Aorta (tissue), 5 donors: Measurements from ENCODE around the gene CHSY1. TPM values are rescaled to one million over a fixed set of nuclear protein-coding genes. Genes with fewer than 3 reads are reported as not detected.

ENCODE experiments used
- ATAC-seq: fragments of 200-7000 bp; cut with Tn5 transposase; one replicate; pipeline ENCODE4 v1.9.1; 2022; ENCODE audit warnings: moderate library complexity; ENCODE audit not compliant: low FRiP score
- DNase-seq, 2 donors: peaks; one replicate each; pipeline ENCODE4 v3.0.0-alpha.2; 2020
- H3K27ac ChIP-seq, 2 donors: one replicate each; pipeline ENCODE4 v1.5.1; 2013; ENCODE audit warnings: low read length in 2 of 2, mild to moderate bottlenecking in 2 of 2, moderate library complexity in 2 of 2, control low read depth in 1 of 2, inconsistent platforms in 1 of 2, low read depth in 1 of 2
- H3K27me3 ChIP-seq, 2 donors: one replicate each; pipeline ENCODE4 v1.6.1; 2013; ENCODE audit warnings: control low read depth in 1 of 2, low read length in 1 of 2, mild to moderate bottlenecking in 1 of 2, moderate library complexity in 1 of 2; ENCODE audit not compliant: insufficient read depth in 2 of 2, control insufficient read depth in 1 of 2
- H3K36me3 ChIP-seq, 2 donors: one replicate each; pipeline ENCODE4 v1.6.1; 2013; ENCODE audit warnings: control low read depth in 1 of 2, low read length in 1 of 2, mild to moderate bottlenecking in 1 of 2; ENCODE audit not compliant: insufficient read depth in 2 of 2, control insufficient read depth in 1 of 2
- H3K4me1 ChIP-seq, 2 donors: one replicate each; pipeline ENCODE4 v1.6.1; 2013; ENCODE audit warnings: low read length in 2 of 2, control low read depth in 1 of 2, mild to moderate bottlenecking in 1 of 2, moderate library complexity in 1 of 2; ENCODE audit not compliant: insufficient read depth in 2 of 2, control insufficient read depth in 1 of 2
- H3K4me3 ChIP-seq, 2 donors: one replicate each; pipeline ENCODE4 v1.5.1; 2013; ENCODE audit warnings: low read length in 2 of 2, control low read depth in 1 of 2, mild to moderate bottlenecking in 1 of 2
- H3K9me3 ChIP-seq: one replicate; pipeline ENCODE4 v1.6.1; 2013; ENCODE audit warnings: mild to moderate bottlenecking, low read length; ENCODE audit not compliant: control insufficient read depth
- WGBS, 2 donors: extraction: QIAGEN DNeasy Blood & Tissue Kit; methylation state at CpG; one replicate each; pipeline ENCODE4 v1.1.7; 2013; 5-methylcytosine and 5-hydroxymethylcytosine counted together
- intact Hi-C, 2 donors: fragments of 100-400 bp; cut with DNase I; formaldehyde crosslinking; loops; one replicate each; pipeline versions ENCODE4 v1.14.2 to v1.15.0; 2022
- polyA plus RNA-seq, 2 donors: library from polyadenylated mRNA; stranded (reverse); fragments of 200-250 nt; gene quantifications; one replicate each; pipeline ENCODE4 v1.2.3, GENCODE V29; 2013
- total RNA-seq, 2 donors: library from RNA; stranded (reverse); fragmentation: NEBNext Ultra II Directional; extraction: Animal tissue kit (Norgen Biotek cat#: 25700); gene quantifications; one replicate each; pipeline ENCODE4 v1.2.1, GENCODE V29; 2021
- donor health status: healthy with polysubstance abuse.
- donor health status: Bipolar disorder and iron deficiency.
- donor health status: DM: no; HTN: no; CAD: no.
- donor health status: DM: no; HTN: no; CAD: no.
- donor health status: DM: yes; HTN: yes; CAD: no.

Gene CHSY1
- total and polyA plus RNA-seq, 4 donors, result 10.8 to 78.4 (median 49.8) TPM

DNA sequence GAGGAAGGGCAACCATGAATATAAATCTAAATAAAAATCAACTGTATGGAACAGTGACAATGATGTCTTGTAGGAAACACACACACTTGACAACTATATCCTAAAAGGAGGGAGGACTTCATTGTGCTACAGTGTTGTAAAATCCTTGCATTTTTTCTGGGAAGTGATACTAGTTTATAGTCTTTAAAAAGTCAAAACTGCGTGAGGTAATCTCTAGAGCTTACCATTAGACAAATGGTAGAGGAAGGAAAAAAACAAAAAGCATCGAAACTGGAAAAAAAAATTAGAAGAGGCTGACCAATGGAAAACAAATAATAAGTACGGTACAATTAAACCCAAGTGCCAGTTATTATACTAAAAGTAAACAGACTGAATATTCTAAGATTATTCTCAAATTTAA is 38.7 kb downstream of the CHSY1 start:
- Histone ChIP-seq H3K4me3 (no peak overlapping the region), H3K36me3 (no peaks in the 10 kb centered on the region), H3K9me3 (no peaks in the 10 kb centered on the region), H3K27ac (no peak overlapping the region), H3K4me1 (peaks cover 0 to 3% of the 10 kb centered on the region in 2 donors), H3K27me3 (no peaks in the 10 kb centered on the region)
- intact Hi-C loops, result no loop called here
- no peak for ATAC-seq
- WGBS, 2 donors, result 53 to 57% methylated on average over 3 of the region's 3 CpGs
- DNase-seq, result no peak

DNA sequence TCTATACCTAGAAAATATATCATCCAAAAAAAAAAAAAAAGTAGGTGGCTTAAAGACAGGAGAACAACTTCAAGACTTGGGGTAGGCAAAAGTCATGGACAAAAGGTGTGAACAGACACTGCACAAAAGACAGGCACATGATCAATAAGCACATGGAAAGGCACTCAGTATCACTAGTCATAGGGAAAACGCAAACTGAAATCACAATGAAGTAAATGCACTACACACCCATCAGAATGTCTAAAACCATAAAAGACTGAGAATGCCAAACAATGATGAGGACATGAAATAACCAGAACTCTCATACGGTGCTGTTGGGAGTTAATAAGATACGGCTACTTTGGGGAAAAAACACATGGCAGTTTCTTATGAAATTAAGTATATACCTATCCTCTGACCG is 40.0 kb downstream of the CHSY1 start:
- Histone ChIP-seq H3K27ac (no peak overlapping the region), H3K36me3 (no peaks in the 10 kb centered on the region), H3K9me3 (no peaks in the 10 kb centered on the region), H3K4me1 (peaks cover 0 to 7% of the 10 kb centered on the region in 2 donors), H3K27me3 (no peaks in the 10 kb centered on the region), H3K4me3 (no peak overlapping the region)
- 52 to 82% methylated on average over 4 of the region's 4 CpGs for WGBS, 2 donors
- DNase-seq (no peak), ATAC-seq (no peak)
- intact Hi-C loops, result no loop called here

DNA sequence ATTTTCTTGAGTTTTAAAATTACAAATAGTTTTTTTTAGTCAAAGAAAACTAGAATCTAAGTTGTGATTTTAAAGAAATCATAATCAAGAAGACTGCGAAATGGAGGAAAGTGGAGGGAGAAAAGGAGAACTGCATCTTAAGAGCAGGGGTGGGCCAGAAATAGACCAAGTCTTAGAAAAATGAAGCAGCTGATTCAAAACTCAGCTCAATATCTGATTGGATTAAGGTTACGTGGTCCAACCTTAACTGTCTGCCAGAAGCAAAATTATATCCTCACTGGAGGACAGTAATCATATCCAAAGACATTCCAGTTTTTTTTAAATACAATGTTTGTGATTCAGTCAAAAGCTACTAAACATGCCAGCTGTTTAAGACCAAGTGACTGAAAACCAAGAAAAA is 41.4 kb downstream of the CHSY1 start:
- Histone ChIP-seq H3K4me1 (peaks cover 0 to 7% of the 10 kb centered on the region in 2 donors), H3K4me3 (no peak overlapping the region), H3K27me3 (no peaks in the 10 kb centered on the region), H3K27ac (no peak overlapping the region), H3K9me3 (no peaks in the 10 kb centered on the region), H3K36me3 (no peaks in the 10 kb centered on the region)
- WGBS, 2 donors, result 28 to 31% methylated on average over 2 of the region's 2 CpGs
- intact Hi-C loops, result no loop called here
- DNase-seq (no peak), ATAC-seq (peak; percentile 70)

DNA sequence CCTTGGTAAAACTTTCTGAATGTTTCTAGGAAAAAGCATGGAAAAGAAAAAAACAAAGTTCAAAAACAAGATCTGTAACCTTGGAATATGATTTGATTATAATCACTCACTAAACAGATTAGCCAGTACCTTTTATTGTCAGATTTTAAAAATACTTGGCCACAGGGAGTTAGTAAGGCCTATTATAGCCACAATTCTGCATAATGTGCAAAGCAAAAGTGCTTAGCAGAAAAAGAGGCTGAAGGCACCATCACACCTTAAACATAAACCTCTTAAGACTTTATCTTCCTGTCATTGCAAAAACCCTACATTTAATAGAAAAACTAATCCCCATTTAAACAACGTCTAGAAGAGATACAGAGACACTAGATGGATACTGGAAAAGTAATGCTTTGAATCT is 41.8 kb downstream of the CHSY1 start:
- no peak overlapping the region for H3K4me3 ChIP-seq
- ATAC-seq (no peak), DNase-seq (no peak)
- intact Hi-C loops, result no loop called here
- H3K9me3 ChIP-seq, result no peaks in the 10 kb centered on the region
- H3K36me3 ChIP-seq, result no peaks in the 10 kb centered on the region
- WGBS, 2 donors, result 23% methylated on average over 1 of the region's 1 CpG
- H3K27ac ChIP-seq, result peak overlapping the region in 1 of 2 donors; percentile 57
- H3K27me3 ChIP-seq, result no peaks in the 10 kb centered on the region
- H3K4me1 ChIP-seq, result peaks cover under 1 to 7% of the 10 kb centered on the region in 2 donors

DNA sequence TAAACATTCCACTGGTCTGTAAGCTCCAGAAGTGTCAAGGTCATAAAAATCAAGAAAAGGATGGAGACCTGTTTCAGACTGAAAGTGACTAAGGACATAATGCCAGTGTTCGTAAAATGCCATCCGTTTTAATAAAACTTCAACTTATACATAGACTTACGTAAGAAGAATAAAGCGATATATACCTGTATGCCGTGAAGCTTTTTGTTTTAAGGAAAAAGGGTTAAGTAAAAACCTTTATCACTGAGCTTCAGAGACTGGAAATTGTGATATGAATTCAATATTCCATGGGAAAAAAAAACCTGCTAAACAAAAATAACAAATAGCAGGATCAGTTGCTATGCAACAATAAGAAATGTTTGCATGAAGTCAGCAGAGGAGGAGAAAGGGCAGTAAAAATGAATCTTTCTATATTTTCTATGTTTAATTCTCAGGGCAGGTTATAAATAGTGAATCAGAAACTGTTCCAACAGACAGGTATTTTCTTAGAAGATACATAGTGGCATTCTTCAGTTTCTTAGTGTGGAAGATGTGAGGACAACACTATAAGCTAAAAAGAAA is 42.5 kb downstream of the CHSY1 start:
- 60 to 75% methylated on average over 5 of the region's 5 CpGs for WGBS, 2 donors
- ATAC-seq, result no peak
- no peak overlapping the region for H3K4me3 ChIP-seq

DNA sequence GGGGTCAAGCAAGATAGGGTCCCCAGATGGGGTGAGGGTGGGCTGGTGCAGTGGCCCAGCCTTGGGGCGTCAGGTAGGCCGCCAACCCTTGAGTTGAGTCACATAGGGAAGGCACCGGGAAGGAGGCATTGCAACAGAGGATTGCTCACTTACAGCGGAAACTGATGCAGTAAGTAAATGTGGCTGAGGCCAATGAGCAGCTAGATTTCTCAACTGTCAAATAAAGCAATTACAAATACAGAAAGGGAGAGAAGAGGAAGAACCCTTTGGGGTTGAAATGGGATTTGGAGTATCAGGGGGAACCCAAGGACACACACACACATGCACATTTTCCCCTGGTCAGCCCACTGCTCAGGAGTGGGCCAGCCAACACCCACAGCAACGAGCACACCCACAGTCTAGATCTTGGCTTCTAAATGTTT is 44.0 kb downstream of the CHSY1 start:
- ATAC-seq (peak; percentile 24), DNase-seq (no peak)
- Histone ChIP-seq H3K36me3 (no peaks in the 10 kb centered on the region), H3K27ac (no peak overlapping the region), H3K9me3 (no peaks in the 10 kb centered on the region), H3K4me1 (peaks cover 1 to 7% of the 10 kb centered on the region in 2 donors), H3K4me3 (no peak overlapping the region), H3K27me3 (no peaks in the 10 kb centered on the region)
- intact Hi-C loops, result loop anchor here in 1 of 2 donors (5.0 kb wide), 1 partner anchor 39 kb away; no protein-coding TSS in a partner anchor
- 76 to 77% methylated on average over 5 of the region's 5 CpGs for WGBS, 2 donors

More for the DNA sequence above, 42.5 kb downstream of the CHSY1 start:
- Histone ChIP-seq H3K9me3 (no peaks in the 10 kb centered on the region), H3K27me3 (no peaks in the 10 kb centered on the region), H3K4me1 (peaks cover 1 to 7% of the 10 kb centered on the region in 2 donors), H3K27ac (peak overlapping the region in 1 of 2 donors; percentile 57), H3K36me3 (no peaks in the 10 kb centered on the region)
- no peak for DNase-seq
- intact Hi-C loops, result loop anchor here in 1 of 2 donors (5.0 kb wide), 1 partner anchor 38 kb away; no protein-coding TSS in a partner anchor

DNA sequence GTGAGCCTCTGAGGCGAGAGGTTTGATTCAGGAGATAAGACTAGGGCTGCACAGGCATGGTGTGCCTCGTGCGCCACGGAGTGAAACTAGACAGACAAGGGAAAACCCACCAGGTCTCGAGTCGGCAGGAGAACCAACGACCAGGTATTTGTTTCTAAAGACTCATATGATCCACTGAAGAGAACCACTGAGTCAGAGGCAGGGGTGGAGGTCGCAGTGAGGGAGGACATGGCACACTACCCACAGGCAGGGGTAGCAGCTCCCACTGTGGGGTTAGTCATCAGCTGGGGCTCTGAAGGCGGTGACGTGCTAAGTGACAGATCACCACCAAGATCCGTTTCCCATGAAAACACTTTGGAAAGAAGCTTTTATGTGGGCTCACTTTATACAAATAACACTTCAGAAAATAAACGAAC is 45.7 kb downstream of the CHSY1 start:
- intact Hi-C loops, result loop anchor here in 1 of 2 donors (5.0 kb wide), 1 partner anchor 41 kb away; no protein-coding TSS in a partner anchor
- Histone ChIP-seq H3K4me1 (peaks cover 1 to 7% of the 10 kb centered on the region in 2 donors), H3K9me3 (no peaks in the 10 kb centered on the region), H3K4me3 (peak overlapping the region in 1 of 2 donors; percentile 41), H3K27me3 (no peaks in the 10 kb centered on the region), H3K27ac (peak overlapping the region in 1 of 2 donors; percentile 57), H3K36me3 (no peaks in the 10 kb centered on the region)
- 32 to 36% methylated on average over 12 of the region's 12 CpGs for WGBS, 2 donors
- DNase-seq, result no peak
- no peak for ATAC-seq

DNA sequence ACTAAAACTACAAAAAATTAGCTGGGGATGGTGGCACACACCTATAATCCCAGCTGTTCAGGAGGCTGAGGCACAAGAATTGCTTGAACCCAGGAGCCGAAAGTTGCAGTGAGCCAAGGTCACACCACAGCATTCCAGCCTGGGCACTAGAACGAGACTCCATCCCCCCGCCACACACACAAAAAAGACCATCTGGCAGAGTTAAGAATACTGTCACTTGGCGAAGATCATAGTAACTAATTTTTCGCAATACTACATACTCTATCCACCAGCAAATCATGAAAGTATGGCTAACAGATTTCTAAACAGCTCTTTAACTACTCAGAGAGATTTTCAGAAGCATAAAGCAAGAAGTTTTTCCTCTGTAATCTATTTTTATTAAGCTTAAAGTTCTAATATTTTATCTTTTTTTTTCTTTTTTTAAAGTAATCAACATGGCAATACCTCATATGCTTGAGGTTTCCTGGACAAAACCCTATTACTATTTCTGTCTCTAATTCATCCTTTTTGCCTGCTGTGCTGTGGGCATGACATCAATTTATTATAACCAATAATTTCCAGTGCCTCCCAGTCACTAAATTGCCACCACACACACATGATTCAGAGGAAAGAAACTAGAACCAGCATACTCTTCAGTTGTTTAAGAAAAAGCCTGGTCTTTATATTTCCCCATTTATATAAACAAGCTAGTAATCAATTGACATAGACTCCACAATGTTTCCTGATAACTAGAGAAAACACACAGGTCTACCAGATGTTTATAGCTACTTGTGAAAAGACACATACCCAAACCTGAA is 46.9 kb downstream of the CHSY1 start:
- 49 to 63% methylated on average over 5 of the region's 5 CpGs for WGBS, 2 donors
- no peaks in the 10 kb centered on the region for H3K36me3 ChIP-seq
- no peak overlapping the region for H3K27ac ChIP-seq

More for the DNA sequence above, 46.9 kb downstream of the CHSY1 start:
- Histone ChIP-seq H3K4me1 (peaks cover 1 to 7% of the 10 kb centered on the region in 2 donors), H3K9me3 (no peaks in the 10 kb centered on the region), H3K4me3 (no peak overlapping the region), H3K27me3 (no peaks in the 10 kb centered on the region)
- intact Hi-C loops, result loop anchor here in 1 of 2 donors (5.0 kb wide), 1 partner anchor 42 kb away; no protein-coding TSS in a partner anchor
- ATAC-seq, result no peak
- DNase-seq, result no peak
